Mesothelial cell of epicardium (in vitro differentiated cells): Measurements from ENCODE around the gene BPIFB2. TPM values are rescaled to one million over a fixed set of nuclear protein-coding genes. Genes with fewer than 3 reads are reported as not detected.

Experiments used
- DNase-seq, 2 experiments: peaks; one replicate each; pipeline ENCODE4 v3.0.0; 2021; ENCODE audit warnings: low spot score in 2 of 2; ENCODE audit not compliant: unreplicated experiment in 2 of 2
- H3K27ac Mint-ChIP-seq: 2 replicates; pipeline ENCODE4 v1.8.0; 2021; ENCODE audit warnings: mixed read lengths
- H3K27me3 Mint-ChIP-seq: 2 replicates; pipeline ENCODE4 v1.8.0; 2021; ENCODE audit warnings: low read depth, mixed read lengths
- H3K36me3 Mint-ChIP-seq: 2 replicates; pipeline ENCODE4 v1.8.0; 2021; ENCODE audit warnings: mixed read lengths
- H3K4me1 Mint-ChIP-seq: 2 replicates; pipeline ENCODE4 v1.8.0; 2021; ENCODE audit warnings: mixed read lengths
- H3K4me3 Mint-ChIP-seq: 2 replicates; pipeline ENCODE4 v1.8.0; 2021; ENCODE audit warnings: mild to moderate bottlenecking, moderate library complexity, mixed read lengths
- H3K9me3 Mint-ChIP-seq: 2 replicates; pipeline ENCODE4 v1.8.0; 2021; ENCODE audit warnings: mixed read lengths
- CTCF ChIP-seq: fragments of 200-600 bp; sonication (generic); IDR thresholded peaks from one replicate; pipeline ENCODE4 v1.5.0; 2021; ENCODE audit warnings: antibody characterized with exemption; ENCODE audit not compliant: unreplicated experiment
- total RNA-seq: library from RNA; stranded (reverse); gene quantifications from 3 replicates; pipeline ENCODE4 v1.2.1, GENCODE V29; 2021

Gene BPIFB2
- total RNA-seq, 1 donor from 2014 or later, result not detected

- no peak for DNase-seq
- H3K4me1 Mint-ChIP-seq, result peaks cover 4% of the 10 kb centered on the region
- H3K27me3 Mint-ChIP-seq, result no peaks in the 10 kb centered on the region
- no peak overlapping the region for H3K27ac Mint-ChIP-seq
- no peaks in the 10 kb centered on the region for H3K36me3 Mint-ChIP-seq
- H3K4me3 Mint-ChIP-seq, result no peak overlapping the region
- TF ChIP-seq CTCF, result no peak
- peaks cover 4% of the 10 kb centered on the region for H3K9me3 Mint-ChIP-seq
Measured at GRCh38 chr20:32983459-32984112, 23.9 kb upstream of the BPIFB2 start.

GRCh38 chr20:32984196-32984595, 23.3 kb upstream of the BPIFB2 start:
- Mint-ChIP-seq H3K4me1 (peaks cover 4% of the 10 kb centered on the region), H3K4me3 (no peak overlapping the region), H3K27me3 (no peaks in the 10 kb centered on the region), H3K27ac (no peak overlapping the region), H3K36me3 (no peaks in the 10 kb centered on the region), H3K9me3 (peaks cover 4% of the 10 kb centered on the region)
- no peak for TF ChIP-seq CTCF
- no peak for DNase-seq

- Mint-ChIP-seq H3K9me3 (peaks cover 4% of the 10 kb centered on the region), H3K4me1 (peaks cover 4% of the 10 kb centered on the region), H3K4me3 (no peak overlapping the region), H3K27ac (no peak overlapping the region), H3K27me3 (no peaks in the 10 kb centered on the region), H3K36me3 (no peaks in the 10 kb centered on the region)
- no peak for TF ChIP-seq CTCF
- no peak for DNase-seq
Measured at GRCh38 chr20:32984631-32985354, 22.7 kb upstream of the BPIFB2 start.

- Mint-ChIP-seq H3K9me3 (peaks cover 4% of the 10 kb centered on the region), H3K4me3 (no peak overlapping the region), H3K27me3 (no peaks in the 10 kb centered on the region), H3K36me3 (no peaks in the 10 kb centered on the region), H3K27ac (no peak overlapping the region), H3K4me1 (peaks cover 4% of the 10 kb centered on the region)
- TF ChIP-seq CTCF, result no peak
- no peak for DNase-seq
Measured at GRCh38 chr20:32985596-32985995, 21.9 kb upstream of the BPIFB2 start.

- Mint-ChIP-seq H3K36me3 (no peaks in the 10 kb centered on the region), H3K4me3 (no peak overlapping the region), H3K9me3 (peaks cover under 1% of the 10 kb centered on the region), H3K4me1 (peaks cover 4% of the 10 kb centered on the region), H3K27me3 (no peaks in the 10 kb centered on the region), H3K27ac (no peak overlapping the region)
- DNase-seq, result no peak
- TF ChIP-seq CTCF, result no peak
Measured at GRCh38 chr20:32986331-32986966, 21.1 kb upstream of the BPIFB2 start.
